ENCODE results near the gene TENM3.

TENM3 gene

GRCh38 chr4:182843808-182844325 lies 600.7 kb downstream of the TENM3 start:
- no peak overlapping the region for H3K9ac ChIP-seq (ENCODE audit: low read length)
- no peak overlapping the region for H3K4me3 ChIP-seq (ENCODE audit: low read depth in 1 of 2, low read length in 2 of 2)
- H3K27me3 ChIP-seq (ENCODE audit: control insufficient read depth in 1 of 2, insufficient read depth in 2 of 2, low read length in 2 of 2): no peaks in the 10 kb centered on the region
- no peaks in the 10 kb centered on the region for H3K4me1 ChIP-seq (ENCODE audit: insufficient read depth, low read length)
- no peaks in the 10 kb centered on the region for H3K36me3 ChIP-seq (ENCODE audit: insufficient read depth, low read length)
- no peak overlapping the region for H3K27ac ChIP-seq (ENCODE audit: low read depth, low read length)
- H3K9me3 ChIP-seq (ENCODE audit: low read length): no peaks in the 10 kb centered on the region

GRCh38 chr4:182845618-182846017 lies 602.4 kb downstream of the TENM3 start:
- Histone ChIP-seq H3K4me3 (ENCODE audit: low read depth in 1 of 2, low read length in 2 of 2) (no peak overlapping the region), H3K27me3 (ENCODE audit: control insufficient read depth in 1 of 2, insufficient read depth in 2 of 2, low read length in 2 of 2) (no peaks in the 10 kb centered on the region), H3K9me3 (ENCODE audit: low read length) (no peaks in the 10 kb centered on the region), H3K36me3 (ENCODE audit: insufficient read depth, low read length) (no peaks in the 10 kb centered on the region), H3K4me1 (ENCODE audit: insufficient read depth, low read length) (no peaks in the 10 kb centered on the region), H3K9ac (ENCODE audit: low read length) (no peak overlapping the region), H3K27ac (ENCODE audit: low read depth, low read length) (no peak overlapping the region)

GRCh38 chr4:182846036-182846435 lies 602.8 kb downstream of the TENM3 start:
- H3K9ac ChIP-seq (ENCODE audit: low read length): no peak overlapping the region
- H3K9me3 ChIP-seq (ENCODE audit: low read length): no peaks in the 10 kb centered on the region
- H3K36me3 ChIP-seq (ENCODE audit: insufficient read depth, low read length): no peaks in the 10 kb centered on the region
- no peaks in the 10 kb centered on the region for H3K27me3 ChIP-seq (ENCODE audit: control insufficient read depth in 1 of 2, insufficient read depth in 2 of 2, low read length in 2 of 2)
- no peak overlapping the region for H3K27ac ChIP-seq (ENCODE audit: low read depth, low read length)
- H3K4me3 ChIP-seq (ENCODE audit: low read depth in 1 of 2, low read length in 2 of 2): no peak overlapping the region
- no peaks in the 10 kb centered on the region for H3K4me1 ChIP-seq (ENCODE audit: insufficient read depth, low read length)

- no peak overlapping the region for H3K9ac ChIP-seq (ENCODE audit: low read length)
- H3K9me3 ChIP-seq (ENCODE audit: low read length): no peaks in the 10 kb centered on the region
- H3K4me3 ChIP-seq (ENCODE audit: low read depth in 1 of 2, low read length in 2 of 2): no peak overlapping the region
- H3K4me1 ChIP-seq (ENCODE audit: insufficient read depth, low read length): no peaks in the 10 kb centered on the region
- H3K27ac ChIP-seq (ENCODE audit: low read depth, low read length): no peak overlapping the region
- H3K27me3 ChIP-seq (ENCODE audit: control insufficient read depth in 1 of 2, insufficient read depth in 2 of 2, low read length in 2 of 2): no peaks in the 10 kb centered on the region
- H3K36me3 ChIP-seq (ENCODE audit: insufficient read depth, low read length): no peaks in the 10 kb centered on the region
Observed at GRCh38 chr4:182847576-182848450, 604.6 kb downstream of the TENM3 start.

- Histone ChIP-seq H3K36me3 (ENCODE audit: insufficient read depth, low read length) (no peaks in the 10 kb centered on the region), H3K9ac (ENCODE audit: low read length) (no peak overlapping the region), H3K4me3 (ENCODE audit: low read depth in 1 of 2, low read length in 2 of 2) (no peak overlapping the region), H3K27ac (ENCODE audit: low read depth, low read length) (no peak overlapping the region), H3K27me3 (ENCODE audit: control insufficient read depth in 1 of 2, insufficient read depth in 2 of 2, low read length in 2 of 2) (no peaks in the 10 kb centered on the region), H3K9me3 (ENCODE audit: low read length) (no peaks in the 10 kb centered on the region), H3K4me1 (ENCODE audit: insufficient read depth, low read length) (no peaks in the 10 kb centered on the region)
Observed at GRCh38 chr4:182848685-182849084, 605.5 kb downstream of the TENM3 start.
